GM12873 (cell line): Measurements from ENCODE around the gene USP9Y.

ENCODE experiments used
- CTCF ChIP-seq: IDR thresholded peaks from 2 replicates; pipeline ENCODE4 v1.5.1; 2012; ENCODE audit warnings: low read depth, mild to moderate bottlenecking, moderate library complexity, low read length, control low read depth; ENCODE audit not compliant: insufficient read depth; ENCODE audit errors: missing control alignments

The USP9Y gene

GRCh38 chrY:12904618-12905516 lies 203.8 kb downstream of the USP9Y start, which contains the start of gene DDX3Y:
DDX3Y (plus strand) TSS chrY:12904868; CDS start chrY:12904937, 69 bp downstream.
- no peak for TF ChIP-seq CTCF

- no peak for TF ChIP-seq CTCF
Observed at GRCh38 chrY:12905517-12905872, 204.5 kb downstream of the USP9Y start.

DNA sequence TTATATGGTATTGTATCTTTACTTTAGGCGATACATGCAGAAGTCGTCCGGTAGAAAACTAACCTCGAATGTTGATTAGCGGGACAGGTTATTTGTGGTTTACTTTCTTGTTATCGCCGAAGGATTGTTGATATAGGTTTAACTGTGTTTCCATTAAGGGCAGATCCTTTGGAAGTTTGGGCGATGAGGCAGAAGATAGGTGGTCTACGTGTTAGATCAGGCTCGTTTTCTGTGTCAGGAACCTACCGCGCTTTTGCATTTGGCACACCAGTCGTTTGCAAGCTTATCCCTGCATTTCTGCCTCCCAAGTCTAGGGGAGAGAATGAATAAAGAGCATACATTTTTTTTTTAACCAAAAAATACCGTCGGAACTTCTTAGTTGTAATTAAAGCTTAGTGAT lies 204.9 kb downstream of the USP9Y start:
- no peak for TF ChIP-seq CTCF
